GM19240 (cell line): ENCODE data around the gene LYL1.
A peak's percentile ranks its signal among the peaks of the same experiment; 100 is the strongest.
"Not testable (repeated sequence)": the region's sequence is repeated elsewhere in the genome, so short reads cannot be mapped to it uniquely, and the experiment has no call there.

Experiments
- DNase-seq: peaks from one replicate; pipeline ENCODE4 v3.0.0; 2011; ENCODE audit warnings: low spot score; ENCODE audit not compliant: insufficient read length

LYL1 gene

GRCh38 chr19:13102666-13103580 is at the start of gene LYL1:
TSS of gene LYL1 (minus strand) at chr19:13102858. CDS start at chr19:13101171, 1,687 bp downstream.
- DNase-seq = no peak

GRCh38 chr19:13151605-13152355 is 49.1 kb upstream of the LYL1 start:
- peak; percentile 67 for DNase-seq

- DNase-seq = no peak
Measured at GRCh38 chr19:13150931-13151604, 48.4 kb upstream of the LYL1 start.

GRCh38 chr19:13150187-13150930 is 47.7 kb upstream of the LYL1 start, which contains the start of the genes IER2 and STX10:
TSS of gene IER2 (plus strand) at chr19:13150411. CDS start at chr19:13153187, 2,776 bp downstream.
TSS of gene STX10 (minus strand) at chr19:13150375. CDS start at chr19:13150173, 202 bp downstream.
- peak; percentile 83 for DNase-seq

- no peak for DNase-seq
Measured at GRCh38 chr19:13149628-13150186, 47.0 kb upstream of the LYL1 start.

- DNase-seq = not testable (repeated sequence)
Measured at GRCh38 chr19:13149173-13149627, 46.5 kb upstream of the LYL1 start.

GRCh38 chr19:13146763-13147563 is 44.3 kb upstream of the LYL1 start:
- no peak for DNase-seq

GRCh38 chr19:13139633-13140311 is 37.1 kb upstream of the LYL1 start:
- no peak for DNase-seq

GRCh38 chr19:13138916-13139198 is 36.2 kb upstream of the LYL1 start:
- DNase-seq = no peak

- DNase-seq = no peak
Measured at GRCh38 chr19:13138171-13138915, 35.7 kb upstream of the LYL1 start.

GRCh38 chr19:13137290-13137794 is 34.7 kb upstream of the LYL1 start:
- no peak for DNase-seq

GRCh38 chr19:13135068-13136062 is 32.7 kb upstream of the LYL1 start:
- no peak for DNase-seq

- no peak for DNase-seq
Measured at GRCh38 chr19:13134626-13135025, 32.0 kb upstream of the LYL1 start.

- no peak for DNase-seq
Measured at GRCh38 chr19:13133241-13133870, 30.7 kb upstream of the LYL1 start.

GRCh38 chr19:13132471-13133180 is 30.0 kb upstream of the LYL1 start:
- no peak for DNase-seq

GRCh38 chr19:13130886-13131490 is 28.3 kb upstream of the LYL1 start:
- DNase-seq = no peak
